ENCODE data around the gene THAP6. TPM values are rescaled to one million over a fixed set of nuclear protein-coding genes. Genes with fewer than 3 reads are reported as not detected.

The THAP6 gene
- total and polyA plus RNA-seq, 2 of the 8 experiments (the other 6 are each of a cell fraction or from before 2014, with no cell fraction given): 3.3 to 9.7 TPM

- Histone ChIP-seq H3K23ac (ENCODE audit: insufficient read length) (no peak overlapping the region), H3K23me2 (ENCODE audit: low read depth, low read length) (peaks cover 7% of the 10 kb centered on the region), H2AK5ac (ENCODE audit: low read depth, low read length) (no peak overlapping the region), H3K4ac (replicated peaks; ENCODE audit: insufficient read length, low read depth, low read length) (peak overlapping the region; percentile 63), H3K36me3 (ENCODE audit: control insufficient read depth in 2 of 4, insufficient read depth in 4 of 4, low read length in 3 of 4) (peaks cover 0 to 22% (median 9%) of the 10 kb centered on the region in 4 experiments; a peak in 7 of 8 replicates), H2BK5ac (ENCODE audit: low read depth, low read length) (peak overlapping the region; percentile 95; the same call in 1 of the 2 replicates), H4K8ac (ENCODE audit: extremely low read depth, insufficient read depth, low read length) (no peak overlapping the region), H2AFZ (ENCODE audit: low read length) (peak overlapping the region; percentile 94), H2BK15ac (ENCODE audit: low read length) (no peak overlapping the region), H3K18ac (ENCODE audit: extremely low read depth, low read length) (peak overlapping the region; percentile 42), H3K27me3 (replicated peaks in 1 of 4; ENCODE audit: control insufficient read depth in 3 of 4, extremely low read depth in 1 of 4, insufficient read depth in 3 of 4, low read length in 3 of 4) (no peaks in the 10 kb centered on the region), H4K91ac (replicated peaks; ENCODE audit: insufficient read length, low read length) (no peak overlapping the region), H3K9ac (replicated peaks in 1 of 4; ENCODE audit: extremely low read depth in 1 of 4, low read depth in 3 of 4, low read length in 3 of 4) (peak overlapping the region in 3 of 4 experiments; percentile 43 to 91 (median 83); a peak in 6 of 7 replicates), H3K27ac (ENCODE audit: low read depth, low read length) (peak overlapping the region; percentile 87), H2BK20ac (ENCODE audit: low read length) (no peak overlapping the region), H3K4me2 (ENCODE audit: insufficient read depth in 1 of 2, low read depth in 2 of 2, low read length in 2 of 2) (peak overlapping the region; percentile 89 to 92), H3K14ac (ENCODE audit: insufficient read length) (no peak overlapping the region), H4K5ac (ENCODE audit: insufficient read length, low read depth, low read length) (no peak overlapping the region), H3K79me2 (ENCODE audit: control insufficient read depth in 1 of 2, insufficient read depth in 2 of 2, low read length in 2 of 2) (peaks cover 0 to 35% of the 10 kb centered on the region in 2 experiments; a peak in 3 of 4 replicates), H3K9me3 (ENCODE audit: insufficient read depth in 2 of 2, low read depth in 1 of 2, low read length in 1 of 2) (no peaks in the 10 kb centered on the region), H3K4me1 (replicated peaks in 1 of 4; ENCODE audit: control insufficient read depth in 3 of 4, insufficient read depth in 4 of 4, low read length in 3 of 4) (peaks cover 0 to 15% (median 7%) of the 10 kb centered on the region in 4 experiments; a peak in 4 of 7 replicates), H2BK12ac (ENCODE audit: low read depth, low read length) (no peak overlapping the region), H3K56ac (replicated peaks; ENCODE audit: insufficient read length, low read depth, low read length) (peak overlapping the region; percentile 43), H3K4me3 (ENCODE audit: extremely low read depth in 1 of 4, insufficient read depth in 2 of 4, low read depth in 3 of 4, low read length in 4 of 4) (peak overlapping the region; percentile 70 to 93 (median 80)), H2BK120ac (replicated peaks; ENCODE audit: low read depth, low read length) (no peak overlapping the region), H4K20me1 (replicated peaks in 1 of 2; ENCODE audit: control insufficient read depth in 1 of 2, insufficient read depth in 2 of 2, low read length in 2 of 2) (no peaks in the 10 kb centered on the region), H3K79me1 (ENCODE audit: low read depth, low read length) (no peaks in the 10 kb centered on the region)
- WGBS, 2 experiments (ENCODE audit: extremely low coverage in 1 of 2, insufficient coverage in 1 of 2, insufficient read length in 1 of 2, insufficient replicate concordance in 2 of 2, low coverage in 1 of 2, low lambda C conversion rate in 2 of 2, missing lambda C conversion rate in 1 of 2): 76% methylated on average over 9 of the region's 9 CpGs; no CpG with 5 or more reads in 1 of the 2 experiments
- POLR2A ChIA-PET (ENCODE audit: partially characterized antibody): interaction anchor here (0.7 to 1.9 kb wide), 10 partner anchors 8 to 579 kb away, joined by 3 to 11 read pairs (median 4); no protein-coding TSS in a partner anchor
- DNase-seq (ENCODE audit: low read depth in 1 of 2, low spot score in 2 of 2) (no peak), FAIRE-seq (no peak)
- CTCF ChIA-PET (ENCODE audit: partially characterized antibody): interaction anchor here (0.6 to 1.5 kb wide), 2 partner anchors 40 to 152 kb away, joined by 3 to 5 read pairs; no protein-coding TSS in a partner anchor
- TF ChIP-seq ASH2L (IDR thresholded peaks at IDR 0.05; ENCODE audit: low read length) (no peak), RAD21 (IDR thresholded peaks at IDR 0.05 in 1 of 2, conservative IDR thresholded peaks at IDR 0.05 in 1 of 2; ENCODE audit: low read depth in 2 of 2, low read length in 2 of 2) (no peak), MAX (IDR thresholded peaks at IDR 0.05) (no peak), CREB1 (IDR thresholded peaks at IDR 0.05) (no peak), TBP (IDR thresholded peaks at IDR 0.05; ENCODE audit: low read depth, low read length) (no peak), HDAC6 (IDR thresholded peaks at IDR 0.05; ENCODE audit: low read depth, low read length) (no peak), CTCF (IDR thresholded peaks at IDR 0.05; ENCODE audit: control extremely low read depth in 1 of 3, insufficient read depth in 1 of 3, low read depth in 1 of 3, low read length in 3 of 3) (no peak), CHD1 (IDR thresholded peaks at IDR 0.05; ENCODE audit: low read depth, low read length) (no peak), FOSL1 (IDR thresholded peaks at IDR 0.05; ENCODE audit: insufficient read depth, low read depth, low read length) (no peak)
Observed at GRCh38 chr4:75514949-75515612, 808 bp downstream of the THAP6 start.
